Hematopoietic multipotent progenitor cell (in vitro differentiated cells): ENCODE results near the gene CACNA1H. TPM values are rescaled to one million over a fixed set of nuclear protein-coding genes. Genes with fewer than 3 reads are reported as not detected.

Experiments
- DNase-seq, 3 donors: peaks; one replicate each; pipeline ENCODE4 v3.0.0-alpha.2; 2011 to 2015; ENCODE audit warnings: low read depth in 2 of 3, low spot score in 2 of 3
- total RNA-seq: library from RNA; depleted of rRNA; stranded (reverse); fragments of >200 nt; gene quantifications from one replicate; pipeline ENCODE4 v1.2.3, GENCODE V29; 2012

The CACNA1H gene
- total RNA-seq, result under 0.01 TPM

DNA sequence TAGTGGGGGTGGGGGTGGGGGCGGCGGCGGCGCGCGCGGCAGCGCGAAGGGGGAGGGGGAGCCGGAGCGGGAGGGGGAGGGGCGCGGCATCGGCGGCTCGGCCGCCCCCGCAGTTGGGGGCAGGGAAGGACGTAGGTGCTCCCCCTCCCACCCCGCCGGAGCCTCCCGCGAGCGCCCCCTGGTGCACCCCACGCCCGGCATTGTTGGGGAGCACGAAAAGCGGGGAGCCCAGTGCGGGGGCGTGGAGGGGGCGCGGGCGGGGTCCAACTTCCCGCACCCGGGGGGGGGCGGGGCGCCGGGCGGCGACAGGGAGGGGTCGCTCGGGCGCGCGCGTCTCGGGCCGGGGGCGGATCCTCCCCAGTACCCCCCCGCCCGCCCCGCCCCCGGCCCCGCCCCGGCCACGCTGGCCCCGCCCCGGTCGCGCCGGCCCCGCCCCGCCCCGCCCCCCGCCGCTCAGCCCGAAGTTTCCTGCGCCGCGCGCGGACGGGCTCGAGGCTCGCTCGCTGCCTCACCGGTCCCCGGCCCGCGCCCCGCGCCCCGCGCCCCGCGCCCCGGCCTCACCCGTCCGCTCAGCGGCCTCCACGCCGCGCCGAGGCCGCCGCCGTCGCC is at the start of gene CACNA1H:
Gene CACNA1H, plus strand, starts transcription at position 456 of the 609 bp plus-strand sequence. CDS start 632 bp downstream, outside the sequence.
- DNase-seq, result peak; percentile 32 to 40 (median 32)

- no peak for DNase-seq
These were observed 49.3 kb upstream of the CACNA1H start for GRCh38 chr16:1103636-1103980.

DNA sequence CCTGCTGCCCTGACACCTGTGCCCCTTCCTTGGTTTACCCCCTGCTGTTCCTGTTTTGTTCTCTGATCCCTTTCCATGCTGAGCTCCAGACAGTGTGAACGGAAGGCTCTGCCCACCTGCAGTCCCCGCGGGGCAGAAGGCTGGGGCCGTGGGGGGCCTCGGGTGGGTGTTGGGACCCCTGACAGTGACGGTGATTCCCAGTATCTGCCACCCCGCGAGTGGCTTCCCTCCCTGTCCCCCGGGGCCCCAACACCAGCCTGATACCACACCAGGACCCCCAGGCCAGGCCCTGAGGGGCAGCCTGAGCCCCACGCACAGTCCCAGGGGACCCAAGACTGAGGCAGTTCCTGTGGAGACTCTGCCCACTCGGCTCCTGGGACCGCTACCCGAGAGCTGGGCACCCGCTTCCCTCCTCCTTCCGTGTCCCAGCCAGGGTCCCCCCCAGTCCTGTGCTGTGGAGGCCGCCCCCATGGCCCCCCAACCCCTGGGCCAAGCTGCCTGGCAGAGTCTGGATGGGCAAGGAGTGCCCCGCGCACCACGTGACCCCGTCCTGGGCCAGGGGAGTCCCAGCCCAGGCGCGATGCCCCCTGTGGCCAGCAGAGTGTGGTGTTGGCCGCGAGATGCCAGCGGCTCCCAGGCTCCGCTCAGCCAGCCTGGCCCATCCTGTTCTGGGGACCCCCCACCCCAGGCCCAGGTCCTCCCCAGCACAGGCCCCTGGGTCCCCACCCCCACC is 46.9 kb upstream of the CACNA1H start:
- DNase-seq, result peak in 2 of 3 donors; percentile 66 to 73

GRCh38 chr16:1106659-1107058 is 46.2 kb upstream of the CACNA1H start:
- DNase-seq, result no peak

DNA sequence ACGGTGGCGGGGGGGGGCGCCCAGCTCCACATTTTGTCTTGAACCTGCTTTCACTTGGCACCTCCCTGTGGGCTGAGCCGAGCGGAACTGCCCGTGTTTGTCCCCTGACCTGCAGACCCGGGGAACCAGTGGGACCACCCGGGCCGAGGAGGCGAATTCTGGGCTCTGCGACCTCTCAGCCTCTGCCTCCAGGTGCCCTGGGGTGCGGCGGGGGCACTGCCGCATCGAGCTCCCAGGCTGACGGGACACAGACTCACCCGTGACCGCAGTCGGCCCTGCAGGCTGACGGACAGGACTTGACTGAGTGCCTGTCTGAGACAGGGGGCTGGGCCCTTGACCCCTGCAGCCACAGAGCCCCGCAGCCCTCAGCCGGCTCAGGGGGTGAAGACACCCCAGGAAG is 45.8 kb upstream of the CACNA1H start:
- DNase-seq, result no peak

DNA sequence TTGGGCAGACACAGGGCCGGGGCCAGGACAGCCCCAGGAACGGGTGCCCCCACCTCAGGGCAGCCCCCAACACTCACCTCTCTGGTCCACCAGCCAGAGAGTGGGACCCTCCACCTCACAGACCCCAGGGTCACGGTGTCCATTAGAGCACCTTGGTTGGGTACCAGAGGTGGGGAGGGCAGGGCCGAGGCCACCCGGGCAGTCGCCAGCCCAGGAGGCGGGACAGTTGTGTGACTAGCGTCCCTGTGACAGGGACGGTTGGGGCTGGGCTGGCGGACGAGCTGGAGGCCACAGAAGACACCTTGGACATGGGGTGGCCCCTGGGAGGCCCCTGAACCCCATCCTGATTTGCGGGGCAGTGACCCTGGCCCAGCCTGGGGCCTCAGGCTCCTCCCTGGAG is 45.2 kb upstream of the CACNA1H start:
- DNase-seq, result no peak

DNA sequence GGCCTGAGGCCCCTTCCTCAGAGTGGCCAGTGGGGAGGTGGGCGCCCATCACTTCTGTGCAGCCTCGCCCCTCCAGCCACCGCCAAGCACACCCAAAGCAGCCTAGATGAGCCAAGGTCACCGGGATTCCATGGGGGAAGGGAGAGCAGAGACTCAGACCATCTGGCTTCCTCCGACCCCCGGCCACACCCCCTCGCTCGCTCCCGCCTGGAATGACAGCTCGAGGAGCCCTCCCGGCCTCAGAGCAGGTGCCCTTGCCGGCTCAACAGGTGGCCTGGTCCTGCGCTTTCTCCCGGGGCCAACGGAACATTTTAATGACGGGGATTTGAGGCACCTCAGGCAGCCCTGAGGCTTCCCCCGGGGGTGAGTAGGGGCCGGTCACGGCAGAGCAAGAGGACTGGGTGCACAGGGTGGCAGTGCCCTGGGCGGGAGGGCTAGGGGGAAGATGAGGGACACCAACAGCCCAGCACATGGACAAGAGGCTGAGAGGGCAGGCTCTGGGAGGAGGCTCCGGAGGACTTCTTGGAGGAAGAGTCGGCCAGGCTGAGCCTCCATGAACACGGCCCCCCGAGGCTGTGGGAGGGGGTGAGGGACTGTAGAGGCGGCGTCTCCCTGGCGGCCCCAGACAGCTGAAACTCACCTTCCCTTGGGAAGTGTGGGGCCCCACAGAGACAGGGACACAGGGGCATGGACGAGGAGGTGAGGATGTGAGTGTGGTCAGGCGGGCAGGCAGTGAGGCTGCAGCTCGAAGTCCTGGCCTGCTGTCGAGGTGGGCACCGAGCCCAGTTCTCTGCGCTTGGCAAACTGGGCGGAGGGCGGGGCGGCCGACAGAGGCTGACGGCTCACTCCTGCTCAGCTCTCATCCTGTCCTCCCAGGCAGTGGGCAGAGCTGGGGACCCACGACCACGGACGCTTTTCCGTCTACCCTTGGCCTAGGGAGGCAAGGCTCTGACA is 44.3 kb upstream of the CACNA1H start:
- DNase-seq, result no peak

DNA sequence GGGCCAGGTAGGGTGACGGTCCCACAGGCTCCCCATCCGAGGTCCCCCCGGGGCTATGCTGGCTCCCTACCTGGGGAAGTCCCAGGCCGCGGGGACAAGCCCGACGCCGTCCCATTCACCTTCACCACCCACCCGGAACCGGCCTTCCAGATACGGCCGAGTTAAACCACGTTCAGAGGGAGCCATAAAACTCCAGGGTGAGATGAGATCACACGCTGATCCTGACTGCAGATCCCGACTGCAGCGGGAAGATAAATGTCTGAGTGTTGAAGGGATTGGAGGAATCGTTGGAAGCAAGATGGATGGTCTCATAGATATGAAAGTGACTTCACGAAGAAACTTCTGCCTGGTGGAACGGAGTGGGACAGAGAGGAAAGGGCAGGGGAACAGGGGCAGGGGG is 43.3 kb upstream of the CACNA1H start:
- no peak for DNase-seq

DNA sequence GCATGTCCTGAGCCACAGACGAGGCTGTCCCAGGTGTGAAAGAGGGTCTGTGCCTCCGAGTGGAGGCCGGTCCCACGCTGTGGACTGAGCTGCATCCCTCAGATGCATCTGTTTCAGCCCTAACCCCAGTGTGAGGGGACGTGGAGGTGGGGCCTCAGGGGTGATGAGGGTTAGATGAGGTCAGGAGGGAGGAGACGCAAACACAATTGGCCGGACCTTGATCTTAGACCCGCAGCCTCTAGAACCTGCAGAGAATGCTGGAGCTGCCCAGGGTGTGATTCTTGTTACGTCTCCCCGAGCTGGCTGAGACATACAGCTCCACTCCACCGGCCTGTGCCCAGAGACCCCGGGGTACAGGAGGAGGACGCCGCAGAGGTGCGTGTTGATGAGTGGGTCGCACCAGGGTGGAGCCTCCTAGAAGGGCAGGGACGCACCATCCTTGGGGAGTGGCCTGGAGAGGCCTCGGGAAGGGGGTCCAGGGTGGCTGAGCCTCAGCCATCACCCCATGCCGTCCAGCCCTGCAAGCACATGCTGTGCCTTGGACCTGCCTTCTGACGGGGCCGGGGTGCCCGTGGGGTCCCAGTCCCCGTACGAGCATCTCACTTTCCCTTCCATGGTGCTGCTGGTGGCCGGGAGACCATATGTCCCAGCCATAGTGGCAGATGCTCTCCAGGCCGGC is 40.3 kb upstream of the CACNA1H start:
- no peak for DNase-seq

DNA sequence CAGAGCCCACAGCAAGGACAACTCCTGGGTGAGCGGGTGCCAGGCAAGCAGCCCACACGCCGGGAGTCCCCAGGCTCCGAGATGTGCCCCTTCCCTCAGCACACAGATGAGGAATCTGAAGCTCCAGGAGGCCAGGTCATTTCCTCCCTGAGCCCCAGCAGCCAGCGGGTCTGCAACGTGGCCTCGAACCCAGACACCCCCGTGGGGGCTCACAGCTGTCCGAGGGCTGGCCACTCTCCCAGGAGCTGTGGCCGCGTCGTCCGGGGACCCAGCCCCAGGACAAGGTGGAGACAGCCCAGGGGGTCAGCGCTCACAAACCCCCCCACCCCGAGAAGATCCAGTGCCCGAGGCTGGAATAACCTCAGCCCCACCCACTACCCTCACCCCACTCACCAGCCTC is 39.4 kb upstream of the CACNA1H start:
- DNase-seq, result no peak

DNA sequence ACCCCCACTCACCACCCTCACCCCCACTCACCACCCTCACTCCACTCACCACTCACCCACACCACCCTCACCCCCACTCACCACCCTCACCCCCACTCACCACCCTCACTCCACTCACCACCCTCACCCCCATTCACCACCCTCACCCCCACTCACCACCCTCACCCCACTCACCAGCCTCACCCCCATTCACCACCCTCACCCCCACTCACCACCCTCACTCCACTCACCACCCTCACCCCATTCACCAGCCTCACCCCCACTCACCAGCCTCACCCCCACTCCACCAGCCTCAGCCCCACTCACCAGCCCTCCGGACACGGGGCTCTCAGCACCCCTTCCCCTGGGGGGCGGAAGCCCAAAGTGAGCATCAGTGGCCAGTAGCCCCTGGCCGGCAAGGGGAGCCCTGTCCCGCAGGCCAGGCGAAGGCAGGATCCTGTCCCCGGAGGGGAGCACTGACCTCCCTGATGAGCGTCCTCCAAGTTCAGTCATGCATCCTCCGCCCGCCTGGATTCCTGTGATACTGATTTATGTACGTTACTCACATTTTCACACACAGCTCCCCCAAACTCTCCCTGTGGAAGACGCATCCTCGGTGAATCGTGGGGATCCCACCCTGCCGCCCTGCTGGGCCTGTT is 38.9 kb upstream of the CACNA1H start:
- no peak for DNase-seq

DNA sequence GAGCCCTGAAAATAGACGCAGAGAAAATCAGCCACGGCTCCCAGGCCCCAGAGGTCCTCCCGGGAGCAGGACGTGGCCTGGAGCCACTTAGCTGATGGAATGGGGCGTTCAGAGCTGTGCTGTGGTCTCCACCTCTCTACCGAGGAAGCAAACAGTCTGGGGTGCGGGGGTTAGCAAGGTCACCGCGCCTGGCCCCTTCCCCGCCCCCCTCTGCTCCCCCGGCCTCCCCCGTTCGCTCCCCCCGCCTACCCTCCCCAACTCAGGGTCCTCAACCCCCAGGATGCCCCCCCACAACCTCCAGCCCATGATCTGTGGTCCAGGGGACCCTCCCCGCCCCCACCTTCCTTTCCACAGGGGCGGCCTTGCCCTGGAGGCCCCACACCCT is 36.2 kb upstream of the CACNA1H start:
- no peak for DNase-seq

GRCh38 chr16:1117176-1117900 is 35.6 kb upstream of the CACNA1H start:
- DNase-seq, result no peak

GRCh38 chr16:1117926-1118325 is 35.0 kb upstream of the CACNA1H start:
- no peak for DNase-seq

DNA sequence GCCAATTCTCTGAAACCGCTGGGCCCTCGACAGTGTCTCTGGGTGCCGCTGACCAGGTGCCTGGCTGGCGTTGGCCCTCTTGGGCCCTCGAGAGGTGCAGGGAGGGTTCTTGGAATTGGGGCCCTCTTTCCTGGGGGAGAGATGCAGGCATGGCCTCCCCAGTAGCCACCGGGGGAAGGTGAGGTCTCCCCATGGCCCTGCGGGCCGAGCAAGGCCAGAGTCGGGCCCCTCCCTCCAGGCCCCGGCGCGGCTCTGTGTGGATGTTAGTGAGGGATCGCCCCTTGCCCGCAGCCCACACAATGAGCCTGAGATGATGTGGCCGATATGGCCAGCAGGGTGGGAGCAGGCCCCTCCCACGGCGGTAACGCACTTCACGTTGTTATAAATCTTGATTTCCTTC is 33.8 kb upstream of the CACNA1H start:
- no peak for DNase-seq

- no peak for DNase-seq
These were observed 32.9 kb upstream of the CACNA1H start for GRCh38 chr16:1119766-1120576.

DNA sequence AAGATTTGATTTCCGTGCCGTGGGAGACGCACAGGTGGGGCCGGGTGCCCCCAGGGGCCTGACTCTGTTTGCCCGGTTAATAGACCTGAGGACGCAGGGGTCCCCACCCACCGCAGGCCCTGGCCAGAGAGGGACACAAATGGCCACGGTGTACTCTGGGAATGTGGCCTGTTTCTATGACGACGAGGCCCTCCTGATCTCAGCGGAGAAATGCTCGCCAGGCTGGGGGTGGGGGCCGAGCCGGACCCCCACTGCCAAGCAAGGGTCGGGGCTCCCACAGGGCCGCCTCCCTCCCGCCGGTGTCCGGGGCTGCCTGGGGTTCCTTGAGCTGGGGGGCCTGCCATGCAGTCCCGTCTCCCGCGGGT is 32.3 kb upstream of the CACNA1H start:
- DNase-seq, result no peak

DNA sequence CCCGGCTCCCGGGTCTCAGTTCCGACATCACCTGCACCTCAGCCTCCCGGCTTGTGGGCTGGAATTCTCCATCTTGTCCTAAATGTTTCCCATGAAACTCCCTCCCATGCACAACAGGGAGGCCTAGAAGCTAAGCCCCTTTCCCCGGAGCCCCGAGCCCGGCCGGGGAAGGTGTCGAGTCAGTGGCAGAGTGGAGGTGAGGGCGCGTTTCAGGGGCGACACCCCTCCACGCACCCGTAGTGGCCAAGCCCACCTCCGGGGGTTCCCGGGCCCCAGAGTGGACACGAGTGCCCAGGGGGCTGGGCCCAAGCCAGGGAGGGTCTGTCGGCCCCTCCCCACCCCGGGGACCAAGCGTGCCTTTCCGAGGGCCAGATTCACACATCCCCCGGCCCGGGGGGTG is 31.9 kb upstream of the CACNA1H start:
- no peak for DNase-seq
